Measurements from ENCODE around the gene FAR2. TPM values are rescaled to one million over a fixed set of nuclear protein-coding genes. Genes with fewer than 3 reads are reported as not detected.
"Not testable (repeated sequence)": the region's sequence is repeated elsewhere in the genome, so short reads cannot be mapped to it uniquely, and the experiment has no call there.

FAR2 gene
- total RNA-seq, 1 donor from 2014 or later: 3.4 TPM

- Histone ChIP-seq H3K9me3 (replicated peaks) (peaks cover 14% of the 10 kb centered on the region), H3K4me3 (no peak overlapping the region)
- intact Hi-C loops (cut with micrococcal nuclease): no loop called here
These were observed 137.2 kb downstream of the FAR2 start for GRCh38 chr12:29286081-29286790.

GRCh38 chr12:29287622-29288021, 138.5 kb downstream of the FAR2 start:
- intact Hi-C loops (cut with micrococcal nuclease): no loop called here

More at GRCh38 chr12:29286081-29286790, 137.2 kb downstream of the FAR2 start:
- Histone ChIP-seq H3K27me3 (ENCODE audit: low read depth) (no peaks in the 10 kb centered on the region), H3K36me3 (peaks cover 16% of the 10 kb centered on the region), H3K4me1 (peaks cover 14% of the 10 kb centered on the region), H3K27ac (replicated peaks) (no peak overlapping the region)
- TF ChIP-seq CTCF (IDR thresholded peaks at IDR 0.05; ENCODE audit: borderline replicate concordance): no peak
- no peak for DNase-seq

GRCh38 chr12:29288031-29288430, 139.0 kb downstream of the FAR2 start:
- Histone ChIP-seq H3K27ac (replicated peaks) (no peak overlapping the region), H3K9me3 (replicated peaks) (peaks cover 14% of the 10 kb centered on the region), H3K4me3 (no peak overlapping the region), H3K4me1 (peaks cover under 1% of the 10 kb centered on the region), H3K27me3 (ENCODE audit: low read depth) (no peaks in the 10 kb centered on the region), H3K36me3 (peaks cover 19% of the 10 kb centered on the region)
- intact Hi-C loops (cut with micrococcal nuclease): no loop called here
- no peak for TF ChIP-seq CTCF (IDR thresholded peaks at IDR 0.05; ENCODE audit: borderline replicate concordance)
- no peak for DNase-seq

More at GRCh38 chr12:29287622-29288021, 138.5 kb downstream of the FAR2 start:
- no peak overlapping the region for H3K27ac ChIP-seq (replicated peaks)
- H3K9me3 ChIP-seq (replicated peaks): peaks cover 14% of the 10 kb centered on the region
- no peaks in the 10 kb centered on the region for H3K27me3 ChIP-seq (ENCODE audit: low read depth)
- H3K4me3 ChIP-seq: no peak overlapping the region
- no peak for DNase-seq
- TF ChIP-seq CTCF (IDR thresholded peaks at IDR 0.05; ENCODE audit: borderline replicate concordance): no peak
- H3K4me1 ChIP-seq: peaks cover 4% of the 10 kb centered on the region
- H3K36me3 ChIP-seq: peaks cover 19% of the 10 kb centered on the region

- H3K4me1 ChIP-seq; DNase-seq; H3K27ac ChIP-seq (replicated peaks); intact Hi-C loops (cut with micrococcal nuclease); H3K4me3 ChIP-seq; H3K27me3 ChIP-seq (ENCODE audit: low read depth): not testable (repeated sequence)
- Histone ChIP-seq H3K9me3 (replicated peaks) (peaks cover 14% of the 10 kb centered on the region), H3K36me3 (peaks cover 19% of the 10 kb centered on the region)
These were observed 141.4 kb downstream of the FAR2 start for GRCh38 chr12:29290475-29290874.

GRCh38 chr12:29291226-29291625, 142.1 kb downstream of the FAR2 start:
- H3K27me3 ChIP-seq (ENCODE audit: low read depth): no peaks in the 10 kb centered on the region
- H3K27ac ChIP-seq (replicated peaks): no peak overlapping the region
- TF ChIP-seq CTCF (IDR thresholded peaks at IDR 0.05; ENCODE audit: borderline replicate concordance): no peak
- intact Hi-C loops (cut with micrococcal nuclease): no loop called here
- H3K4me3 ChIP-seq: no peak overlapping the region
- H3K4me1 ChIP-seq: no peaks in the 10 kb centered on the region
- peaks cover 14% of the 10 kb centered on the region for H3K9me3 ChIP-seq (replicated peaks)
- peaks cover 19% of the 10 kb centered on the region for H3K36me3 ChIP-seq
- no peak for DNase-seq

GRCh38 chr12:29299633-29300032, 150.6 kb downstream of the FAR2 start:
- TF ChIP-seq CTCF (IDR thresholded peaks at IDR 0.05; ENCODE audit: borderline replicate concordance): no peak
- no peaks in the 10 kb centered on the region for H3K36me3 ChIP-seq
- no peaks in the 10 kb centered on the region for H3K27me3 ChIP-seq (ENCODE audit: low read depth)
- no peak for DNase-seq
- H3K4me3 ChIP-seq: no peak overlapping the region
- no peaks in the 10 kb centered on the region for H3K4me1 ChIP-seq
- H3K9me3 ChIP-seq (replicated peaks): no peaks in the 10 kb centered on the region
- no peak overlapping the region for H3K27ac ChIP-seq (replicated peaks)
- intact Hi-C loops (cut with micrococcal nuclease): no loop called here

Measured in left ventricle myocardium inferior (tissue), 1 donor.